Activated T-cell treated with anti-CD3 and anti-CD28 coated beads for 24 hours (primary cell): Measurements from ENCODE around the gene MTA1.

Source experiments
- DNase-seq: peaks from one replicate; pipeline ENCODE4 v3.0.0-alpha.2; 2020; ENCODE audit warnings: low read depth

The MTA1 gene

GRCh38 chr14:105465209-105466031 lies 45.8 kb downstream of the MTA1 start:
- no peak for DNase-seq

- no peak for DNase-seq
Measured at GRCh38 chr14:105466531-105467248, 47.1 kb downstream of the MTA1 start.

DNA sequence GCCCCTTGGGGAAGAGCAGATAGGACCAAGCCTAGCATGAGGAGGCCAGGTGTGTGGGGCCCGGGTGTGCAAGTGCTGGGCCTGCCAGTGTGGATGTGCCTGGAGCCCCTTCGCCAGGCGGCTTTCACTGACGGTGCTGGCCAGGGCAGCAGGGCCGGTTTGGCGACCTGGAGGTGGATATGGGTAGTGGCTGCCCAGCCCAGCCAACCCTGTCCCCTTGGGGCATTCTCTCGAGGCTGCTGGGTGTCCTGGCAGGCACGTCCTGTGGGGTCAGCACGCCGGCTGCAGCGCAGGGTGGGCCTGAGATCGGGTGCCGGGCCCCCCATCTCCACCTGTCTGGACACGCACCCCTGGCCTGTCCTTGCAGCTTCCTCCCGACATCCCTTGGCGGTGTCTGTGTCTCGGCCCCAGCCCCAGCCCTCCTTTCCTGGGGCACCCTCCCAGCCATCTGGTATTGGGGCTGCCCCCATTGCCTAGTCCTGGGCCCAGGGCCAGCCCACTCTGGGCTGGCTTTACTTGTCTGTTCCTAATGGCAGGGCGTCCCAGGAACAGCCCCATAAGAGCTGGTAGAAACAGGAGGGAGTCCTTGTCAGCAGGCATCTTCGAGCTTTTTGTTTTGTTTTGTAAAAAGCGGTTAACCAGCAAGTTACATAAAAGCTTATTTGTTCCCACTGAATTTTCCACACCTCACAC lies 47.8 kb downstream of the MTA1 start:
- DNase-seq, result no peak

DNA sequence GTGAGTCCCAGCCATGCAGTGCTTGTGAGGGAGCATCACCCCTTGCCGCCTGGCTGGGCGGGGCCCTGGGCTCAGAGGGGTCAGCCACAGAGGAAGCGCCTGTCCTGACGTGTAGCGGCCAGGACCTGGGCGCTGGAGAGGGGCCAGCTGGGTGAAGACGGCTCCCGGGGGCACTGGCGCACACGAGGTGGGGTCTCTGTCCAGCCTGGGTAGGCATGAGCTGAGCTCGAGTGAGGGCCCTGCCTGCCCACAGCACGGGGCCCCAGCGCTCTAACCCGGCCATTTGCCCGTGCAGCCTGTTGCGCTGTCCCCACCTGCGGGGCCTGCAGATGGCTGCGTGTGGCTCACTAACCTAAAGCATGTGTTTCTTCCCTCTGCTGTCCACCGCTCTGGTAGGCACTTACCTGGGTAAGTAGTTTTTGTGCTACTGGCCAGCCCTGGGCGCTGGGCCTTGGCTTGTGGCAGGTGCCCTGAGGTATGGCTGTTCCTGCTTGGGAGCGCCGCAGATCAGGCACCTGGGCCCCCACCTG lies 48.4 kb downstream of the MTA1 start:
- DNase-seq, result no peak

- DNase-seq, result no peak
Measured at GRCh38 chr14:105468621-105469241, 49.1 kb downstream of the MTA1 start.

DNA sequence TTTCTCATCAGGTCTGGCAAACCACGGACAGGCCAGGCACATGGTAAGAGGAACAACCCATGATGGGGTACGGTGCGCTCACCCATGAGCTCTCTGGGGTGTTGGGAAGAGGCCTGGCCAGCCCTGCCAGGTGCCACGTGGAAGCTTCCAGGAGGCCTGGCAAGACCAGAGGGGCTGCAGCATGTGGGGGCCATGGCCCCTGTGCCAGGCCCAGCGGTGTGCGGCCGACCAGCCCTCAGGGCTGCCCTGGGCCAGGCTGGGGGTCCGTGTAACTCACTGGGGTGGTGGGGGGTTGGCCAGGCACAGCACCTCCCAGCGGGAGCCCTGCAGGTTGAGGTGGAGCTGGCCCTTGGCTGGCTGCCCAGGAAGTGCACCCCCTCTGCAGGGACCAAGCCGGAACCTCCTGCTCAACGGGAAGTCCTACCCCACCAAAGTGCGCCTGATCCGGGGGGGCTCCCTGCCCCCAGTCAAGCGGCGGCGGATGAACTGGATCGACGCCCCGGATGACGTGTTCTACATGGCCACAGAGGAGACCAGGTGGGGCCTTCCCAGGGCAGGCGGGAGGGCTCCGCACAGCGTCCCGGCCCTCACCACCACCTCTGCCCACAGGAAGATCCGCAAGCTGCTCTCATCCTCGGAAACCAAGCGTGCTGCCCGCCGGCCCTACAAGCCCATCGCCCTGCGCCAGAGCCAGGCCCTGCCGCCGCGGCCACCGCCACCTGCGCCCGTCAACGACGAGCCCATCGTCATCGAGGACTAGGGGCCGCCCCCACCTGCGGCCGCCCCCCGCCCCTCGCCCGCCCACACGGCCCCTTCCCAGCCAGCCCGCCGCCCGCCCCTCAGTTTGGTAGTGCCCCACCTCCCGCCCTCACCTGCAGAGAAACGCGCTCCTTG lies 50.1 kb downstream of the MTA1 start:
- DNase-seq, result no peak

DNA sequence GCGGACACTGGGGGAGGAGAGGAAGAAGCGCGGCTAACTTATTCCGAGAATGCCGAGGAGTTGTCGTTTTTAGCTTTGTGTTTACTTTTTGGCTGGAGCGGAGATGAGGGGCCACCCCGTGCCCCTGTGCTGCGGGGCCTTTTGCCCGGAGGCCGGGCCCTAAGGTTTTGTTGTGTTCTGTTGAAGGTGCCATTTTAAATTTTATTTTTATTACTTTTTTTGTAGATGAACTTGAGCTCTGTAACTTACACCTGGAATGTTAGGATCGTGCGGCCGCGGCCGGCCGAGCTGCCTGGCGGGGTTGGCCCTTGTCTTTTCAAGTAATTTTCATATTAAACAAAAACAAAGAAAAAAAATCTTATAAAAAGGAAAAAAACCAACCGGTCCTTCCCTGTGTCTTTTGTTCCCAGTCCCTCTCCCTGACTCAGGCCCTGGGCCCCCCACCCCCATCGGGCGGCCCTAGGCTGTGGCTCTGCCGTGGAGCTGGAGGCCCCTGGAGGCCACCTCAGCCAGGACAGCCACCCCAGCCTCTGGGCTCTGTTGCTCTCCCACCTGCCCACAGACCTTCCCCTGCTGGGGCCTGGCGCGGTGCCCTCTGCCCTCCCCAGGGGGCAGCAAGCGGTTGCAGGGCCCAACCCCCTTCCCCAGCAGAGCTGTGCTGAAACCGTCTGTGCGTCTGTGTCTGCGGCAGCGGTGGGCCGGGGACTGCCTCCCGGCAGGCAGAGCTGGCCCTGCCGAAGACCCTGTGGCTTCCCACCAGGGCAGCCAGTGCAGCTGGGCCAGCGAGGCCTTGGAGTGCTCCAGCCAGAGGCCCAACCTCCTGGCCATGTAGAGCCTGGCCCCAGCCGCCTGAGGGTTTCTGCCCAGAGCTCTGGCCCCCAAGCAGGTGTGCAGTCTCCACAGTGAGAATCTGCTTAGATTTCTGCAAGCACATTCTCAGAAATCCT lies 51.0 kb downstream of the MTA1 start:
- no peak for DNase-seq

DNA sequence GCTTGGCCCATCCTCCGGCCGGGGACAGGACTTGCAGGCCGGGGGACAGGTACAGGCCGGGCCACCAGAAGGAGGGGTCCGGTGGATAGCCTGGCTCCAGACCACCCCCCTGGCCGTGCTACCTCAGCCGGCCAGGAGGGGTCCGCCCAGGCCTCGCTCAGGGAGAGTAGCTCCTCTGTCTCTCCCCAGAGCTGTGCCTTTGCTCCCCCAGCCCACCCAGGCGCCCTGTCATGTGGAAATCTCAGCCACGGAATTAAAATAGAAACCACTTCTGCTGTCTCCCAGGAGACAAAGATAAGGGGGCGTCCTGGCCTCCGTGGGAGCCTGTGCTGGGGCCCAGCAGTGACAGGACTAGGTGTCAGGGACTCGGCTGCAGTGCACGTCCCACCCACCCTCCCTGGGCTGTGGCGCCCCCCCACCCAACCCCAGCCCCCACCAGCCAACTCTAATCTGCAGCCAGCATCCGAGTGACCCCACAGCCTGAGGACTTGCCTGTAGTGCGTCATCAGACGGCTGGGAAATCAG lies 51.7 kb downstream of the MTA1 start:
- no peak for DNase-seq

DNA sequence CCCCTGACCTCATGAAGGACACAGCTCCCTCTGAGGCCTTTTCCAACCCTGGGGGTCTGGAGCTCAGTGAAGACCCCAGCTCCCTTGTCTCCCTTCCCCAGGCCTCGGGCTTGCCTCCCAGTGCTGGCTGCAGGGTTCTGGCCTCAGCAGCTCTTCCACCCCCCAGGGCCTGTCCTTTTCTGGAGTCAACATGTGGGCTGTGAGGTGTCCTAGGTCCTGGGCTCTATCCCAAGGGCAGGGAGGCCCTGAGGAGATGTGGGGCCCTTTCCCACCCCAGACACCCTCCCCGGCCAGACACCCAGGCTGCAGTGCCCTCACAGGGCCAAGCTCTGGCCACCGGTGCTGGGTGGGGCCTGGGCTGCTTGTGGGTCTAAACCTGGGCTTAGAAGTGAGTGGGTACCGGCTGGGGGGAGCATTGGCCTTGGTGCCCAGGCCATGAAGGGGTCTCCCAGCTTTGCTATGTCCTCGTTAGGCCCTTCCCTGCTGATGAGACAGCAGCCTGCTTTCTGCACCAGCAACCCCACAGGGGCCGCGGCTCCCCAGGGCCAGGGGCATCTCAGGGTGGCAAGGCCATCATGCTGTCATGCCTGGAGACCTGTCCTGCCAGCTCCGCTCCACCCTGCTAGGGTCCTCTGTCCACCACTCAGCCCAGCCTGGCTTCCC lies 52.3 kb downstream of the MTA1 start:
- no peak for DNase-seq

DNA sequence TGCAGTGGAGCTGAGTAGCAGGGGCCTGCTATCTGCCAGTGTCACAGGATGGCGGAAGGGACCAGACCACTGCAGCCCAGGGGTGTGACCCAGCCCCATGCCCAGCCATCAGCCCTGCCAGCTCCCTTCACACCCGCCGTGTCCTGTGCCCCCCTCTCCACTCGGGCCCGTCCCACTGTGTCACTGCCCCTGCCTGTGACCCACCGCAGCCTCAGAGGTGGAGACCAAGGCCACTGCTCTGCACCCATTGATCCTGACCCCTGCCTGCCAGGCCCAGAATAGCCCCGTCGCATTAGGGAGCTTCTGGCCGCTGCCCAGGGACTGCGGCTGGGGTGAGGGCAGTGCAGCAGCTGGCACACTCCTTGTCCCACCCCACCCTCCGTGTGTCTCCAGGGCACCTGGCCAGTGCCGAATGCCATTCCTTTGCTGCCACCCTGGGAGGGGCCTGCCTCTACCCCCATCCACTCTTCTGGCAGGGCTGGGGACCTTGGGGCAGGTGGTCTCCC lies 52.9 kb downstream of the MTA1 start:
- no peak for DNase-seq

DNA sequence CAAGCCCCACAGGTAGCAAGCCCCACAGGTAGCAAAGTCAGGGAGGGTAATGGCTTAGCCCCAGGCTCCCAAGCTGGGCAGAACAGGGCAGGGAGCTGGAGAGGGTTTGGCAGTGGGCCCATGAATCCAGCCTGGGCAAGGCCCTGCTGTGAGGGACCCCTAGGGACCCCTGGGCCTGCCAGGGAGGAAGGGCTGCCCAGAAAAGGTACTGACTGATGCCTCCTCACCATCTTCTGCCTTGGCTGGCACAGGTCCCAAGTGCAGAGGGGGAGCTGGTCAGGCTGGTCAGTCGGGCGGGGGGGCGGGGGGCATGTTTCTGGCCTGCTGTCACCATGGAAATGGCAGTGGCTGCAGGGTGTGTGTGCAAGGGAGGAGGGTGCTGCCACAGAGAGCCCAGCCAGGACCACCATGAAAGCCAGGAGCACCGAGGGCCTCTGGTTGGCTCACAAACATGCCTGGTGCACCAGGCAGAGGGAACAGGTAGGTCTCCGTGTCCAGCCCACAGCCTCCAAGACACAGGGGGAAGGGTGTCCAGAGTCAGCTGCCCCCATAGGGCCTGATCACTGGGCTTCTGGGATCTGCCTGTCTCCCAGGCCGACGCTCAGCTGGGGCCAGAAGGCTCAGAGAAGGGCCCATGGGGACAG lies 53.5 kb downstream of the MTA1 start:
- no peak for DNase-seq

GRCh38 chr14:105473677-105474482 lies 54.3 kb downstream of the MTA1 start:
- DNase-seq, result peak; percentile 48

GRCh38 chr14:105474483-105475268 lies 55.0 kb downstream of the MTA1 start, which contains the start of gene CRIP2:
TSS of gene CRIP2 (plus strand) at chr14:105474821. CDS start at chr14:105474863, 42 bp downstream.
- no peak for DNase-seq

DNA sequence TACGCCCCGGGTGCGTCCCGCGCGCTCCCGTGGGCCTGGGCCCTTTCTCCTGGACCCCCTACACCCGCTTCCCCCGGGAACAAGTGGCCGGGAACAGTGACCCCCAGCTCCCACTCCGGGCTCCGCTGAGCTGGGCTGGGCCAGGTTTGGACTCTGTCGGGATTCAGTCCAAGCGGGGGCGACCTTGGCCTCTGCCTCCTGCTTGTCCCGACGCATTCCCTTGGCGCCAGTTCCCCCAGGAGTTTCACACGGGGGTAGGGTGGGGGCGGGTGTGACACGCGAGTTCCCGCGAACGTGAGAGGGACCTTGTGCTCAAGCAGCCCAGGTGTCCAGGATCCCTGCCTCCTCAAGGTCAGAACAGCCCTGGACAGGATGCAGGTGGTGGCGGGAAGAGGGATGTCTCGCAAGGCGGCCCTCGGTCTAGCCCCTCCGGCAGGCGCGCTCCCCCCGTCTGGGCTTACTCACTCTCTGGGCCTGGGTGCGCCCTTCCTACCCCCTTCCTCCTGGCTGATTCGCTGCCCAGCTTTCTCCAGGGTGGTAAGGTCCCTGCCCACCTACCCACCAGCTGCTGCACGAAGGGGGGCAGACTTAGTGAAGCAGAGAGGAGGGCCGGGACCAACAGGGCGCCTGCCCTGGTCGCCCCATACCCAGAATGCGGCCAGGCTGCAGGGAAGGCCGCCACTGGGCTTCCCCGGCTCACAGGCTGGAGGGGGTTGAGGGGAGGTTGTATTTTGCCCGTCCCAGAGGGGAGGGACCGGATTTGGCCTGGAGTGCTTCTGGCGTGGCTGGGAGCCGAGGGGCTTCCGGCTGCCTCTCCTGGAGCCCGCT lies 55.9 kb downstream of the MTA1 start:
- DNase-seq, result no peak

GRCh38 chr14:105476097-105476830 lies 56.6 kb downstream of the MTA1 start:
- DNase-seq, result no peak
